Glomerular visceral epithelial cell (primary cell): ENCODE results near the gene ELMO1.

Experiments used
- DNase-seq: peaks from one replicate; pipeline ENCODE4 v3.0.0-alpha.2; 2016; ENCODE audit errors: extremely low spot score

The ELMO1 gene

GRCh38 chr7:36838616-36839225 is 609.9 kb downstream of the ELMO1 start:
- no peak for DNase-seq

- DNase-seq: no peak
Measured at GRCh38 chr7:36831049-36831448, 617.6 kb downstream of the ELMO1 start.

GRCh38 chr7:36827726-36828703 is 620.6 kb downstream of the ELMO1 start:
- DNase-seq: no peak

- DNase-seq: no peak
Measured at GRCh38 chr7:36825501-36825900, 623.2 kb downstream of the ELMO1 start.

GRCh38 chr7:36823353-36823752 is 625.3 kb downstream of the ELMO1 start:
- no peak for DNase-seq

GRCh38 chr7:36821617-36822016 is 627.0 kb downstream of the ELMO1 start:
- no peak for DNase-seq

- DNase-seq: no peak
Measured at GRCh38 chr7:36820527-36821170, 628.0 kb downstream of the ELMO1 start.

GRCh38 chr7:36819639-36820038 is 629.0 kb downstream of the ELMO1 start:
- no peak for DNase-seq

- no peak for DNase-seq
Measured at GRCh38 chr7:36814311-36814710, 634.4 kb downstream of the ELMO1 start.

GRCh38 chr7:36811807-36812206 is 636.9 kb downstream of the ELMO1 start:
- no peak for DNase-seq

- no peak for DNase-seq
Measured at GRCh38 chr7:36810489-36810888, 638.2 kb downstream of the ELMO1 start.

GRCh38 chr7:36810032-36810431 is 638.6 kb downstream of the ELMO1 start:
- DNase-seq: no peak

- no peak for DNase-seq
Measured at GRCh38 chr7:36809510-36809909, 639.2 kb downstream of the ELMO1 start.

GRCh38 chr7:36809086-36809485 is 639.6 kb downstream of the ELMO1 start:
- DNase-seq: no peak

GRCh38 chr7:36806891-36807290 is 641.8 kb downstream of the ELMO1 start:
- DNase-seq: no peak
